H9 (cell line): ENCODE measurements around the gene MSL3. TPM values are rescaled to one million over a fixed set of nuclear protein-coding genes. Genes with fewer than 3 reads are reported as not detected.

Experiments
- DNase-seq: peaks from one replicate; pipeline ENCODE4 v3.0.0-alpha.2; 2017
- H2AFZ ChIP-seq: one replicate; pipeline ENCODE4 v1.6.1; 2013; ENCODE audit warnings: mild to moderate bottlenecking, low read length, control low read depth, moderate library complexity
- H2AK5ac ChIP-seq: 2 replicates; pipeline ENCODE4 v1.6.1; 2013; ENCODE audit warnings: low read length, control low read depth, mixed read lengths; ENCODE audit not compliant: insufficient read length
- H2BK120ac ChIP-seq: one replicate; pipeline ENCODE4 v1.6.1; 2013; ENCODE audit warnings: low read depth, mild to moderate bottlenecking, low read length, control low read depth, inconsistent platforms; ENCODE audit not compliant: poor library complexity, severe bottlenecking
- H2BK12ac ChIP-seq: 2 replicates; pipeline ENCODE4 v1.6.1; 2013; ENCODE audit warnings: low read length, control low read depth, mixed read lengths, low read depth; ENCODE audit not compliant: insufficient read length
- H2BK15ac ChIP-seq: 2 replicates; pipeline ENCODE4 v1.6.1; 2013; ENCODE audit warnings: low read depth, low read length, control low read depth
- H2BK20ac ChIP-seq: one replicate; pipeline ENCODE4 v1.6.1; 2013; ENCODE audit warnings: low read depth, mild to moderate bottlenecking, low read length, control low read depth, inconsistent platforms; ENCODE audit not compliant: poor library complexity, severe bottlenecking
- H2BK5ac ChIP-seq: 2 replicates; pipeline ENCODE4 v1.6.1; 2013; ENCODE audit warnings: low read length, control low read depth, mixed read lengths; ENCODE audit not compliant: insufficient read length
- H3K14ac ChIP-seq: 2 replicates; pipeline ENCODE4 v1.6.1; 2013; ENCODE audit warnings: low read length, control low read depth; ENCODE audit not compliant: insufficient read depth
- H3K18ac ChIP-seq: 2 replicates; pipeline ENCODE4 v1.6.1; 2013; ENCODE audit warnings: low read depth, mild to moderate bottlenecking, mixed read lengths, low read length, control low read depth; ENCODE audit not compliant: insufficient read length
- H3K23ac ChIP-seq: 2 replicates; pipeline ENCODE4 v1.6.1; 2013; ENCODE audit warnings: low read length, control low read depth, mixed read lengths, low read depth; ENCODE audit not compliant: insufficient read length
- H3K23me2 ChIP-seq: 2 replicates; pipeline ENCODE4 v1.6.1; 2013; ENCODE audit warnings: low read depth, mild to moderate bottlenecking, mixed read lengths, low read length, control low read depth; ENCODE audit not compliant: insufficient read length, poor library complexity, severe bottlenecking
- H3K27ac ChIP-seq: 2 replicates; pipeline ENCODE4 v1.5.1; 2013; ENCODE audit warnings: low read length, control low read depth, mixed read lengths, low read depth; ENCODE audit not compliant: insufficient read length
- H3K27me3 ChIP-seq: 2 replicates; pipeline ENCODE4 v1.6.1; 2013; ENCODE audit warnings: low read length, control low read depth, inconsistent platforms; ENCODE audit not compliant: insufficient read depth
- H3K4ac ChIP-seq: 2 replicates; pipeline ENCODE4 v1.6.1; 2013; ENCODE audit warnings: low read depth, mild to moderate bottlenecking, control low read depth, inconsistent platforms, low read length, moderate library complexity
- H3K4me1 ChIP-seq: 2 replicates; pipeline ENCODE4 v1.6.1; 2013; ENCODE audit warnings: low read length, control low read depth, inconsistent platforms; ENCODE audit not compliant: insufficient read depth
- H3K4me2 ChIP-seq: 2 replicates; pipeline ENCODE4 v1.6.1; 2013; ENCODE audit warnings: low read length, control low read depth, mixed read lengths; ENCODE audit not compliant: insufficient read length, insufficient read depth
- H3K56ac ChIP-seq: 2 replicates; pipeline ENCODE4 v1.6.1; 2013; ENCODE audit warnings: low read depth, mild to moderate bottlenecking, mixed read lengths, low read length, control low read depth; ENCODE audit not compliant: insufficient read length
- H3K79me1 ChIP-seq: 2 replicates; pipeline ENCODE4 v1.6.1; 2013; ENCODE audit warnings: low read depth, mild to moderate bottlenecking, moderate library complexity, low read length, control low read depth, inconsistent platforms; ENCODE audit not compliant: insufficient read depth, poor library complexity, severe bottlenecking
- H3K79me2 ChIP-seq: 2 replicates; pipeline ENCODE4 v1.6.1; 2013; ENCODE audit warnings: low read length, control low read depth, inconsistent platforms; ENCODE audit not compliant: insufficient read depth
- H3K9ac ChIP-seq: 2 replicates; pipeline ENCODE4 v1.6.1; 2013; ENCODE audit warnings: low read length, control low read depth, mixed read lengths; ENCODE audit not compliant: insufficient read length; ENCODE audit errors: extremely low read depth
- H3K9me3 ChIP-seq: one replicate; pipeline ENCODE4 v1.6.1; 2013; ENCODE audit warnings: low read depth, low read length, inconsistent platforms; ENCODE audit not compliant: control insufficient read depth
- H3T11ph ChIP-seq: one replicate; pipeline ENCODE4 v1.6.1; 2013; ENCODE audit warnings: mild to moderate bottlenecking, low read length, control low read depth, inconsistent platforms
- H4K20me1 ChIP-seq: one replicate; pipeline ENCODE4 v1.6.1; 2013; ENCODE audit not compliant: control insufficient read depth, insufficient read length, insufficient read depth
- H4K5ac ChIP-seq: 2 replicates; pipeline ENCODE4 v1.6.1; 2013; ENCODE audit warnings: low read depth, mild to moderate bottlenecking, mixed read lengths, low read length, control low read depth; ENCODE audit not compliant: insufficient read length
- H4K8ac ChIP-seq: replicated peaks from 2 replicates; pipeline ENCODE4 v1.6.1; 2013; ENCODE audit warnings: low read length, control low read depth, mixed read lengths, low read depth; ENCODE audit not compliant: insufficient read length
- H4K91ac ChIP-seq: 2 replicates; pipeline ENCODE4 v1.6.1; 2013; ENCODE audit warnings: low read depth, mild to moderate bottlenecking, moderate library complexity, mixed read lengths, low read length, control low read depth; ENCODE audit not compliant: insufficient read length
- H3K27ac Mint-ChIP-seq, 3 experiments: 2 replicates in 2 of 3; 3 replicates in 1 of 3; pipeline ENCODE4 v1.8.0; 2020 to 2021; ENCODE audit warnings: mixed read lengths in 3 of 3, mild to moderate bottlenecking in 1 of 3, moderate library complexity in 1 of 3
- H3K27me3 Mint-ChIP-seq: 2 replicates; pipeline ENCODE4 v1.8.0; 2021; ENCODE audit warnings: low read depth, mild to moderate bottlenecking, moderate library complexity, mixed read lengths
- H3K36me3 Mint-ChIP-seq, 3 experiments: 2 replicates in 2 of 3; 3 replicates in 1 of 3; pipeline ENCODE4 v1.8.0; 2020 to 2021; ENCODE audit warnings: low read depth in 3 of 3, mixed read lengths in 3 of 3; ENCODE audit not compliant: insufficient read depth in 1 of 3
- H3K4me1 Mint-ChIP-seq, 2 experiments: 2 replicates each; pipeline ENCODE4 v1.8.0; 2020; ENCODE audit warnings: mixed read lengths in 2 of 2
- H3K4me3 Mint-ChIP-seq, 2 experiments: 2 replicates in 1 of 2; 3 replicates in 1 of 2; pipeline ENCODE4 v1.8.0; 2020 to 2021; ENCODE audit warnings: mild to moderate bottlenecking in 2 of 2, mixed read lengths in 2 of 2, moderate library complexity in 1 of 2
- H3K9me3 Mint-ChIP-seq, 2 experiments: 2 replicates in 1 of 2; 3 replicates in 1 of 2; pipeline ENCODE4 v1.8.0; 2020; ENCODE audit warnings: mild to moderate bottlenecking in 2 of 2, mixed read lengths in 2 of 2, moderate library complexity in 1 of 2
- WGBS: extraction: QIAGEN DNeasy Blood & Tissue Kit; methylation state at CpG from one replicate; pipeline ENCODE4 v1.1.7; 2013; ENCODE audit warnings: missing lambda C conversion rate, low lambda C conversion rate, mixed read lengths; ENCODE audit not compliant: insufficient read length; ENCODE audit errors: extremely low coverage; 5-methylcytosine and 5-hydroxymethylcytosine counted together
- total RNA-seq: library from RNA; stranded (reverse); gene quantifications from 2 replicates; pipeline ENCODE4 v1.2.1, GENCODE V29; 2021
- TF ChIP-seq, protein P1 (sequence below): fragments of 200-600 bp; sonication (generic); conservative IDR thresholded peaks from 3 replicates; pipeline ENCODE4 v1.8.0; 2021; ENCODE audit warnings: antibody characterized with exemption, mild to moderate bottlenecking

The MSL3 gene
- total RNA-seq, 1 experiment from 2014 or later: 13.0 TPM

- no peak overlapping the region for H2BK20ac ChIP-seq
- no peaks in the 10 kb centered on the region for H3K9me3 ChIP-seq
- no peaks in the 10 kb centered on the region; the same call in 1 of the 2 replicates for H3K4me1 ChIP-seq
- no peak overlapping the region for H3K14ac ChIP-seq
- no peak overlapping the region for H3K18ac ChIP-seq
- H3K23me2 ChIP-seq: no peaks in the 10 kb centered on the region
- no peak overlapping the region for H3K4ac ChIP-seq
- no peak overlapping the region for H3K56ac ChIP-seq
- Mint-ChIP-seq H3K36me3 (no peaks in the 10 kb centered on the region), H3K4me1 (peaks cover 8 to 12% of the 10 kb centered on the region in 2 experiments), H3K4me3 (no peak overlapping the region), H3K9me3 (peaks cover 52 to 66% of the 10 kb centered on the region in 2 experiments), H3K27ac (no peak overlapping the region), H3K27me3 (no peaks in the 10 kb centered on the region)
- no peak overlapping the region for H2BK15ac ChIP-seq
- TF ChIP-seq, protein P1, sequence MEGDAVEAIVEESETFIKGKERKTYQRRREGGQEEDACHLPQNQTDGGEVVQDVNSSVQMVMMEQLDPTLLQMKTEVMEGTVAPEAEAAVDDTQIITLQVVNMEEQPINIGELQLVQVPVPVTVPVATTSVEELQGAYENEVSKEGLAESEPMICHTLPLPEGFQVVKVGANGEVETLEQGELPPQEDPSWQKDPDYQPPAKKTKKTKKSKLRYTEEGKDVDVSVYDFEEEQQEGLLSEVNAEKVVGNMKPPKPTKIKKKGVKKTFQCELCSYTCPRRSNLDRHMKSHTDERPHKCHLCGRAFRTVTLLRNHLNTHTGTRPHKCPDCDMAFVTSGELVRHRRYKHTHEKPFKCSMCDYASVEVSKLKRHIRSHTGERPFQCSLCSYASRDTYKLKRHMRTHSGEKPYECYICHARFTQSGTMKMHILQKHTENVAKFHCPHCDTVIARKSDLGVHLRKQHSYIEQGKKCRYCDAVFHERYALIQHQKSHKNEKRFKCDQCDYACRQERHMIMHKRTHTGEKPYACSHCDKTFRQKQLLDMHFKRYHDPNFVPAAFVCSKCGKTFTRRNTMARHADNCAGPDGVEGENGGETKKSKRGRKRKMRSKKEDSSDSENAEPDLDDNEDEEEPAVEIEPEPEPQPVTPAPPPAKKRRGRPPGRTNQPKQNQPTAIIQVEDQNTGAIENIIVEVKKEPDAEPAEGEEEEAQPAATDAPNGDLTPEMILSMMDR: no peak
- H3K79me1 ChIP-seq: no peaks in the 10 kb centered on the region
- no peak overlapping the region for H3K27ac ChIP-seq
- no peak overlapping the region for H4K91ac ChIP-seq
- no peaks in the 10 kb centered on the region for H3K27me3 ChIP-seq
- H2BK12ac ChIP-seq: no peak overlapping the region
- no peak overlapping the region for H2BK5ac ChIP-seq
- H3T11ph ChIP-seq: no peak overlapping the region
- H2AFZ ChIP-seq: no peak overlapping the region
- no peak overlapping the region for H4K5ac ChIP-seq
- no peak overlapping the region for H3K9ac ChIP-seq
- H3K23ac ChIP-seq: no peak overlapping the region
- no peak overlapping the region for H2BK120ac ChIP-seq
- WGBS: no CpG with 5 or more reads among the region's 1 CpG
- H4K8ac ChIP-seq: no peak overlapping the region
- H2AK5ac ChIP-seq: no peak overlapping the region
- H4K20me1 ChIP-seq: no peaks in the 10 kb centered on the region
- H3K4me2 ChIP-seq: no peak overlapping the region
- DNase-seq: no peak
- H3K79me2 ChIP-seq: no peaks in the 10 kb centered on the region
Measured at GRCh38 chrX:11791537-11791936, 33.5 kb downstream of the MSL3 start.
